ENCODE results near the gene CCDC177. TPM values are rescaled to one million over a fixed set of nuclear protein-coding genes. Genes with fewer than 3 reads are reported as not detected.
A peak's percentile ranks its signal among the peaks of the same experiment; 100 is the strongest.

Gene CCDC177
- total RNA-seq, 1 experiment from 2014 or later = not detected

DNA sequence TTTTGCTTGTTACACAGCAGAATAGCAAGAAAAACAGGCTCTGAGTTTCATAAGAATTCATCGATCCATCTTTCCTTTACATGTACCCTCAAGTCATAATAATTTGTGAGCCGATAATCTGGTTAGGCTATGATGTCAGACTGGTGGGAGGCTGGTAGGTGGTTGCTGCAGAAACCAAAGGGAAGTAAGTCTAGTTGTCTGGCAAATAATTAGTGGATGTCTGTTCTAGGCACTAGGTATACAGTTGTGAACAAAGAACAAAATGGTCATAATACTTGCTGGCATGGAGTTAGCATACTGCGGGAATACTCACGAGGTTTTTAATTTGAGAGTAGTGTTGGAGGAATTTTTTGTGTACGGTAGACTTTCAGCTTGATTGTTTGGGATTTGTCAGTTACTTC is 45.5 kb upstream of the CCDC177 start:
- no peaks in the 10 kb centered on the region for H3K9me3 ChIP-seq (ENCODE audit: insufficient read depth, low read depth)
- intact Hi-C loops (cut with micrococcal nuclease; ENCODE audit: unreplicated experiment) = no loop called here
- no peak overlapping the region for H3K4me2 ChIP-seq
- DNase-seq = peak in 1 of 2 experiments; percentile 44
- no peak overlapping the region for H3K27ac ChIP-seq
- no peak overlapping the region for H2AFZ ChIP-seq
- H3K4me3 ChIP-seq = no peak overlapping the region
- H3K79me2 ChIP-seq (ENCODE audit: low read depth) = 0 out of 2 replicates have a peak, but pooled peaks cover 3% of the 10 kb centered on the region
- H3K36me3 ChIP-seq (ENCODE audit: low read depth) = no peaks in the 10 kb centered on the region
- H3K4me1 ChIP-seq (replicated peaks; ENCODE audit: insufficient read depth) = no peaks in the 10 kb centered on the region
- H3K9me2 ChIP-seq (ENCODE audit: insufficient read depth) = no peaks in the 10 kb centered on the region
- ChIA-PET CTCF (no interaction called here), POLR2A (ENCODE audit: unreplicated experiment) (no interaction called here)
- no peak for TF ChIP-seq CTCF (conservative IDR thresholded peaks at IDR 0.05)
- no peak for TF ChIP-seq EZH2 (IDR thresholded peaks at IDR 0.05; ENCODE audit: low read depth)
- BruUV-seq (replicated peaks) = no TSS peak
- no peaks in the 10 kb centered on the region for H3K27me3 ChIP-seq (ENCODE audit: insufficient read depth, low read depth)
- peaks cover 6% of the 10 kb centered on the region; the same call in 1 of the 2 replicates for H3F3A ChIP-seq (ENCODE audit: insufficient read depth, low read depth)
- H4K20me1 ChIP-seq (ENCODE audit: insufficient read depth) = no peaks in the 10 kb centered on the region

DNA sequence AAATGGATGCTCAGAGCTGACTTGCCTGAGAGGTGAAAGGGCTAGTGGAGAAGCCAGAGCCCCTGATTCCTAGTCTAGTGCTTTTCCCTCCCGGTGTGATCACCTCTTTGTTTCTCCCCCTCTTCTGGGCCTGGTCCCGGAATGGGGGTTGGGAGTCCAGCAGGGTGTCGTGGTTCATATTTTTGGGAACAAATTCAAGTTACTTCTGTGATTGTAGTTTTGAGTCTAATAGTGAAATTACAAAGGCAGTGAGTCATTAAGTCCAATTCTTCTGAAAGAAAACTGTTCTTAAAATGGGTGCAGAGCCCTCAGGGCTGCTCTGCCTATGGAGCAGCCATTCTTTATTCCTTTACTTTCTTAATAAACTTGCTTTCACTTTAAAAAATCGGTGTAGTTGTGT is 44.3 kb upstream of the CCDC177 start:
- BruUV-seq (replicated peaks) = no TSS peak
- no peak for DNase-seq
- Histone ChIP-seq H4K20me1 (ENCODE audit: insufficient read depth) (no peaks in the 10 kb centered on the region), H3K4me2 (no peak overlapping the region), H3F3A (ENCODE audit: insufficient read depth, low read depth) (peaks cover 6% of the 10 kb centered on the region; the same call in 1 of the 2 replicates), H3K9me3 (ENCODE audit: insufficient read depth, low read depth) (no peaks in the 10 kb centered on the region), H2AFZ (no peak overlapping the region), H3K27me3 (ENCODE audit: insufficient read depth, low read depth) (no peaks in the 10 kb centered on the region), H3K4me3 (no peak overlapping the region), H3K4me1 (replicated peaks; ENCODE audit: insufficient read depth) (no peaks in the 10 kb centered on the region), H3K27ac (no peak overlapping the region), H3K36me3 (ENCODE audit: low read depth) (no peaks in the 10 kb centered on the region), H3K9me2 (ENCODE audit: insufficient read depth) (no peaks in the 10 kb centered on the region), H3K79me2 (ENCODE audit: low read depth) (peaks cover 3% of the 10 kb centered on the region; the same call in 1 of the 2 replicates)
- intact Hi-C loops (cut with micrococcal nuclease; ENCODE audit: unreplicated experiment) = no loop called here
- TF ChIP-seq CTCF (conservative IDR thresholded peaks at IDR 0.05) (no peak), EZH2 (IDR thresholded peaks at IDR 0.05; ENCODE audit: low read depth) (no peak)
- ChIA-PET POLR2A (ENCODE audit: unreplicated experiment) (no interaction called here), CTCF (no interaction called here)

GRCh38 chr14:69617796-69618195 is 43.1 kb upstream of the CCDC177 start:
- BruUV-seq (replicated peaks) = no TSS peak
- ChIA-PET POLR2A (ENCODE audit: unreplicated experiment) (no interaction called here), CTCF (no interaction called here)
- TF ChIP-seq CTCF (conservative IDR thresholded peaks at IDR 0.05) (no peak), EZH2 (IDR thresholded peaks at IDR 0.05; ENCODE audit: low read depth) (no peak)
- peaks cover 7% of the 10 kb centered on the region for H3K4me1 ChIP-seq (replicated peaks; ENCODE audit: insufficient read depth)
- intact Hi-C loops (cut with micrococcal nuclease; ENCODE audit: unreplicated experiment) = no loop called here
- no peaks in the 10 kb centered on the region for H3K9me2 ChIP-seq (ENCODE audit: insufficient read depth)
- no peaks in the 10 kb centered on the region for H4K20me1 ChIP-seq (ENCODE audit: insufficient read depth)
- no peak overlapping the region for H2AFZ ChIP-seq
- H3K27ac ChIP-seq = no peak overlapping the region
- no peak overlapping the region for H3K4me2 ChIP-seq
- H3K79me2 ChIP-seq (ENCODE audit: low read depth) = peaks cover 15% of the 10 kb centered on the region; the same call in 1 of the 2 replicates
- H3K36me3 ChIP-seq (ENCODE audit: low read depth) = no peaks in the 10 kb centered on the region
- H3K9me3 ChIP-seq (ENCODE audit: insufficient read depth, low read depth) = no peaks in the 10 kb centered on the region
- H3K4me3 ChIP-seq = no peak overlapping the region
- no peak for DNase-seq
- no peaks in the 10 kb centered on the region for H3K27me3 ChIP-seq (ENCODE audit: insufficient read depth, low read depth)
- peaks cover 2% of the 10 kb centered on the region; the same call in 1 of the 2 replicates for H3F3A ChIP-seq (ENCODE audit: insufficient read depth, low read depth)
